A204.1 (cell line): ENCODE results near the gene MTHFD2L.

Experiments used
- FAIRE-seq: peaks from 2 replicates; lab custom pipeline; 2012; peaks lifted over from hg19 to GRCh38; lab: Jason Lieb, UNC

Gene MTHFD2L

DNA sequence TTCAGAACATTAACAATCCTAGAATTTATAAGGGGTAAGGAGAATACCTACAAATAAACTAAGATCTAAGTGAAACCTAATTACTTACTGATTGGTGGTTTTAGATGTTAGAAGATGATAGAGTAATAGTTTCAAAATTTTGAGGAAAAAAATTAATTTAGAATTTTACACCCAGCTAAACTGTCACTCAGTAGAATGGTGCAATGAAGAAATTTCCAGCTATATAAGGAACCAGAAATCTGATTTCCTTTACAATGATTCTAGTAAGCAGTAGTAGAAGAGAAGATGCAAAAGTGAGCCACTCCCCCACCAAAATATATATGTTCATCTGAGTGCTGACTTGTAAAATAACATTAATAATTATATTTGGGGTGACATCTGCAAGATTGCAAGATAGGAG lies 95.0 kb downstream of the MTHFD2L start:
- FAIRE-seq = no peak

DNA sequence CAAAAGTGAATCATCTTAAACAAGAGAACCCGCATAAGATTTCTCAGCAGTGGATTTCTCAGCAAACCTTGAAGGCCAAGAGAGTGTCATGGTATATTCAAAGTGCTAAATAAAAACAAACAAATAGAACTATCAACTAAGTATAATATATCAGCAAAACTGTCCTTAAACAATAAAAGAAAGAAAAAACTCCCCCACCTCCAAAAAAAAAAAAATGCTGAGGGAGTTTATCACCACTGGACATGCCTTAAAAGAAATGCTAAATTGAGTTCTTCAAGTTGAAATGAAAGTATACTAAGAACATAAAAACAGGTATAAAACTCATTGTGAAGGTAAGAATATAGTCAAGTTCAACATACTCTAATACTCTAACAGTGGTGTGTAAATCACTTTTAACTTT lies 96.5 kb downstream of the MTHFD2L start:
- FAIRE-seq = no peak

DNA sequence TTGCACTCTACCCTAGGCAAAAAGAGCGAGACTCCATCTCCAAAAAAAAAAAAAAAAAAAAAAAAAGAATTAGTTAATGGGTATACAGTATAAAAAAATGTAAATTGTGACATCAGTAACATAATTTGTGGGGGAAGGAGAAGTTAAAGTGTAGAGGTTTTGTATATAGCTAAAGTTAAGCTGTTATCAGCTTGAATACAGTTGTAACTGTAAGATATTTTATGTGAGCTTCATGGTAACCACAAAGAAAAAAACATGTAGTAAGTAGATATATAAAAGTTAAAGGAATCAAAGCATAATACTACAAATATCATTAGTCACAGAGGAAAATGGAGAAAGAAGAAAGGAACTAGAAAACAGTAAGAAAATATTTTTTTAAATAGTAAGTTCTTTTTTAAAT lies 97.2 kb downstream of the MTHFD2L start:
- FAIRE-seq = no peak

DNA sequence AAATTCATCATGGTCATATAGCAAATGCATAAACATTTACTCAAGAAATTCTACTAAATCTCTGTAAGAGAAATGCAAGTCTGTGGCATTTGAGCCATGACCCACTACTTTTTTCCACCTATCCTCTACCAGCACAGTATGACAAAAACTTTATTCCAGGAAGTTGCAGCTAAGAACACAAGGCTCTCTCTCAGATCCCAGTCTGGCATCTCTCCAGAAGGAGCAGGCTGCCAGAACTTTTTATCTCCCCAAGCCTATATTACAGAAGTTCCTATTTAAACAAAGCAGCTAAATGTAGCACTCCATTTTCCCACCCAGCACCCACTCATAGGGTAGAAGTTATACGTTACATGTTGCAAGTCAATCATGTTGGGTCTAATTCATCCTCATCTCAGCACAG lies 101.0 kb downstream of the MTHFD2L start:
- no peak for FAIRE-seq

DNA sequence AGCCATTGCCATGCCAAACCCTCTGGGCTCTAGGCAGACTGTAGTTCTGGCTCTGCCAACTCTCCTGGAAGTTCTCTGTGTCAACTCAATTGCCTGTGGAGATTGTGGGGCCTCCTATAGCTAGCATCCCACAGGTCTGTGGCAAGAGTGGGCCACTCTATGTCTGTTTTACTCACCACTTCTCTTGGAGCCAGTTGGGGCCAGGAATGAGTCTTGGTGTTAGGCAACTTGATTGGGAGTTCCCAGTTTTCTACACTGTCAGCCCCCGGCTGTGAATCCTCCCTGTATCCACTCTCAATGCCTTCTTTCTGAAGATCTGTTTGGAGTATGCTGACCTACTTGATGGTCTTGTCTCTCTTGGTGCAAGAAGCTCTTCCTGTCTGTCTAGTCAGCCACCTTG lies 102.1 kb downstream of the MTHFD2L start:
- no peak for FAIRE-seq

DNA sequence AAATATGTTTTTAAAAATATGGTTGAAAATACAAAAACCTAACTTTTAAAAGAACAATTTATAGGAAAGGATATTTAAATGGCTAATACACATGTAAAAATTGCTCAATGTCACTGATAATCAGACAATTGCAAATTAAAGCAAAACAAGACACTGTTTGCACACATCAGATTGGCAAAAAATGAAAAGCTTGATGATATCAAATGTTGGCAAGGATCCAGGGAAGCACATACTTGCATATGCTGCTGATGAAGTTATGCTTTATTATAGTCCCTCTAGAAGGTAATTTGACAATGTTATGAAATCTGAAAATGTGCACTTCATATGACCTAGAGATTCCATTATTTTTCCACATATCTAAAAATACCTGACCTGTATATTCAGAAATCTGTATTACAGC lies 104.6 kb downstream of the MTHFD2L start:
- no peak for FAIRE-seq

DNA sequence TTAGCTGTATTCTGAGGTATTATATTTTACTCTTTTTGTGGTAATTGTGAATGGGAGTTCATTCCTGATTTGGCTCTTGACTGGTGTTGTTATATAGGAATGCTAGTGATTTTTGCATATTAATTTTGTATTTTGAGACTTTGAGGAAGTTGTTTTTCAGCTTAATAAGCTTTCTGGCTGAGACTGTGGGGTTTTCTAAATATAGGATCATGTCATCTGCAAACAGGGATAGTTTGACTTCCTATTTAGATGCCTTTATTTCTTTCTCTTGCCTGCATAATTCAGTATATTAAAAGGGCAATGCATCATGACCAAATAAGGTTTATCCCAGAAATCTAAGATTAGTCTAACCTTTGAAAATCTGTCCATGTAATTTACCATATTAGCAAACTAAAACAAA lies 105.6 kb downstream of the MTHFD2L start:
- no peak for FAIRE-seq

DNA sequence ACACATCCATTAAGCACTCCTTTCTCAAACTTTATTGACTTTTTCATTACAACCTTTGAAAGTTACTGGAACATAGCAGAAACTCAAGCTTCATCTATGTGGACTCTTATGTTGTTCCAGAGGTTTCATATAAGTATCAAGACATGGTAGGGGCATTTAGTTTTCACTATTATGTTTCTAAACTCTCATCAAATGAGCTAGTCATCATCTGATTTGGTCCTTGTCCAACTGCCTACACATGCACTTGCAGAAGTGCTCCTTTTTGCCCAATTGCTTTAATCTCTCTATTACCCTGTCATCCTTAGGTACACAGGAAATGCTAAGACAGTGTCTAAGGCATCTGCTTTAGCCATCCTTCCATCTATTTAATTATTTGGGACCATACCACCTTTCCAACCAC lies 108.2 kb downstream of the MTHFD2L start:
- no peak for FAIRE-seq

DNA sequence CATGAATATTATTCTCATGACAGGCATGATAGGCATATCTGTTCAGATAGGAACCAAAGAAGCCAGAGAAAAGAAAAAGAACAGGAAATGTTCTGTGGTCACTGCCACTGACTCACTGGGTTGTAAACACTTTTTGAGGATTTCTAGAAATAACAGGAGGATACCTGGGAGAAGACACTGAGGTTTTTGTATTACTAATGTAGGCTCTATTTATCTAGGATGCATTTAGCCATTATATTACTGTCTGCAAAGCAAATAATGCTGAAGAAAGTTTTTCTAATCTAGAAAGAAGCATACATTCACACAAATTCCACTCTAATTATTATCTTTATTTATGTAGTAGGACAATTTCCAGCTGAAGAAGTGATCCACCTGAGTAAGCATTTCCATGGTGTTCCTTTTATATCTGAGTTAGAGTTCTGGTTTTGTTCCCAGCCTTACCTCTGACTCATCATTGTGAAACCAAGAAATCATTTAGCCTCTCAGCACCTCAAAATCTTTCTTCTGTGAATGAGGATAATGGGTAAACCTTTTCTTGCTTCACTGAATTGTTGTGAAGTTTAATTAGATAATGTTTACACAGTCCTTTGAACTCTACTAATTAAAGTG lies 110.2 kb downstream of the MTHFD2L start:
- FAIRE-seq = no peak

DNA sequence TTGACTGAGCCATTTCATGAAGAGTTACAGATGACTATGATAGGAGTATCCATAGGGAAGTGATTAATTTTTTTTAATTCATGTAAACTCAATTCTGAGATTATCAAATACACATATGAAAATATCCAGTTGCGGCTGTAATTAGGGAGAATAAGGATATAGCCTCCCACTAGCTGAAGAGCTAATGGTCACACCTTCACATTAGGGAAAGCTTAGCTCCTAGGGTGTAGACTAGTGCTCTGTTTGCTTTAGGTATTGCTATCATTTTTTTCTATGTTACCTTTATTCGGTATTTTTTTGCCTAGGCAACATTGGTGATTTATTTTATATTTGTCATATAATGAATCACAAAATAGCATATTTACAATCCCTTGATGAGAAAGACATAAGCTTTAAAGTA lies 110.7 kb downstream of the MTHFD2L start:
- no peak for FAIRE-seq

DNA sequence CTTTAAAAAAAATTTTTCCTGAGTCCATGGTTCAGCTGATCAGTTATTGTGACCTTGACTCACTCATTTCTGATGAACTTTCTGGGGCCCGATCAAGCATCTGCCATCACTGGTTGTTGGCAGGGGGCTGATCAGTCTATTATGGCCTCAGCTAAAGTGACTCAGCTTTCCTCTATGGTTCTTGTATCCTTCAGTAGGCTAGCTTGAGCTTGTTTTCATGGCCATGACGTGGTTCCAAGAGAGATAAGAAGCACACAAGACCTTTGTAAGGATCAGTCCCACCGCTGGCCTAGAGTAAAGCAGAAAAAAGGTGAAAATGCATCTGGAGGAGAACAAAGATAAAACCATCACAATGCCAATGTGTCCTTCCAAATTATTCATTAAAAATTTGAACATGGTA lies 120.6 kb downstream of the MTHFD2L start:
- no peak for FAIRE-seq

DNA sequence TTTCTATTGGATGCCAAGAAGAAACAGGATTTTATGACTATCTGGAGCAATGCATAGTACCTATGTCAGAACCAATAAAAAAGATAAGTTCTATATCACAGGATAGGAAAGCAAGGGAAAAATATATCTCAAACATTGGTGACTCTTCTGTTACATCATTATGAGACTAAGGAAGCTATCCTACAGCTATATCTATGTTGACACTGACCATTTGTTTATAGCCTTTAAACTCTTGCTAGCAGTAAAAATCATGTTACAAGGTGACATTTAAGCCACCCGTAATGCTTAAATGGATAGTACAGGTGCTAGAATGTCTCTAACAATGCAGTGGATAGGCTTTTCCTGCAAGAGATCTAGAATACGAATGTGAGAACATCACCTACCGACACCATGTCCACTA lies 121.8 kb downstream of the MTHFD2L start:
- no peak for FAIRE-seq

DNA sequence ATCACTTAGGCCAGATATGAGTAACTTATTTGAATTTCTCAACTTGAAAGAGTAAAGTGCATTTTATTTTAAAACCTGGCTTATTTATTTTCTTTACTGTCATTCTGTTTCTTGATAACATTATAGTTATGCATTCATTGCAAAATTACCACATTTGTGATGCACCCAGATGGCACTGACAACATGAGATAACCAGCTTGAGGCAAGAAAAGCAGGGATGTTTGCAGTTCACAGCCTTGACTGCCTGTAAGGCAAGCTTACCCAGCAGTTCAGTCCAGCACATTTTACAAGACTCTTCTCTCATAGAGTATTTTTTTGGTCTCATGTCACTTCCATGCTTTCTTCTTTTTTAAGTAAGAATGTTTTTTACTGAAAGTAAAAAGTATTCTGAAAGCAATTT lies 125.0 kb downstream of the MTHFD2L start:
- no peak for FAIRE-seq

DNA sequence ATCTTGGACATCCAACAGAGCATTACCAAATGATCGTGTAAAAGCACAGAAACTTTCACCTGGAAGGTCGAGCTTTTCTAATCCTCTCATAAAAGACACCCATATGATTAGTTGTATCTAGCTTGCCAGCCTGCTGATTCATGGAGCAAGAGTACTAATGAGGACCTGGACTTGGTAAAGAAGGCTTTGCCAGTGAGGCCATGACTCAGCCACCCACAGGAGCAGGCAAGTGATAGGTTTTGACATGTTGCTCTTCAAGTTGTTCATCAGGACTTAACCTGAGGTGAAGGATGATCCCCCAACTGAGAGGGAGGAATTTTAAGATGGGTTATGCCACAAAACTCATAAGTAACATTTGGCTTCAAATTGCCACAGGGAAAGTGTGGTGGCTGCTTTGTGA lies 125.7 kb downstream of the MTHFD2L start:
- FAIRE-seq = no peak

DNA sequence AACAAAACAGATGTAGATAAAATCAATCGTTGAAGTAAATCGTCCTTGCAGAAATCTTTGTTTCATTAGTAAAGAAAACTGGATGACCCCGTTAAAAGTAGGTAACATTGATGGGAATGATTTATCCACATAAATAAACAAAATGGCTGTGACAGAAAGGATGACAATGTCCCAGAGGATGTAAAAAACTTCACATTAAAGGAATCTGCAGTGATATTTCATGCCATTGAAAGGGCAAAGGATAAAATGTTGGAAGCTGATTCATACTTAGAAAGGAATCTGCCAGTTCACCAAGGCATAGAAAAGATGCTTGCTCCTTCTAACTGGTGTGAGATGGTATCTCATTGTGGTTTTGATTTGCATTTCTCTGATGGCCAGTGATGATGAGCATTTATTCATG lies 126.1 kb downstream of the MTHFD2L start:
- FAIRE-seq = no peak

DNA sequence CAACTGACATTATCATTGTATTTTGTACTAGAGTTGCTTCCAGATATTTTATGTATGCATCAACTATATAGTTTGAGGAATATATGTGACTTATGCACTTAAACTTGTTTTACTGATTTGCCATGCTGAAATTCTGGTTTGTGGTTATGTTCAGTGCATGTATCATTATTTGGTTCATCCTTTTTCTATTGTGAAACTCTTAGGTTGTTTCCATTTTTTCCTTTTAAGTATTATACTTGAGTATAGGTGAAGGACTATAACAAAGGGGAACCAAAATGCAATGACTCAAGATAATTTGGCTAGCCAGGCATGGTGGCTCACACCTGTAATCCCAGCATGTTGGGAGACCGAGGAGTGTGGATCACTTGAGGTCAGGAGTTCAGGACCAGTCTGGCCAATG lies 129.2 kb downstream of the MTHFD2L start:
- FAIRE-seq = no peak

DNA sequence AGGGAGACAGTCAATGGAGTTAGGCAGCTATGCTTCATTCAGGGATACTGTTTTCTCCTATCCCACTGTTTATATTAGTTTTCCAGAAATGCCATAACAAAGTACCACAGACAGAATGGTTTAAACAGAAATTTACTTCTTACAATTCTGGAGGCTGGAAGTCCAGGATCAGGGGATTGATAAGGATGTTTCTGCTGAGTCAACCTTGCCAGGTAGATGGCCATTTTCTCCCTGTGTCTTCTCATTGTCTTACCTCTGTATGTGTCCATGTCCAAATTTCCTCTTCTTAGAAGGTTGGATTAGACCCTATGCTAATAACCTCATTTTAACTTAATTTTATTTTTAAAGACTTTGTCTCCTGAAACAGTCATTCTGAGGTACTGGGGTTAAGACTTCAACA lies 129.9 kb downstream of the MTHFD2L start:
- no peak for FAIRE-seq

DNA sequence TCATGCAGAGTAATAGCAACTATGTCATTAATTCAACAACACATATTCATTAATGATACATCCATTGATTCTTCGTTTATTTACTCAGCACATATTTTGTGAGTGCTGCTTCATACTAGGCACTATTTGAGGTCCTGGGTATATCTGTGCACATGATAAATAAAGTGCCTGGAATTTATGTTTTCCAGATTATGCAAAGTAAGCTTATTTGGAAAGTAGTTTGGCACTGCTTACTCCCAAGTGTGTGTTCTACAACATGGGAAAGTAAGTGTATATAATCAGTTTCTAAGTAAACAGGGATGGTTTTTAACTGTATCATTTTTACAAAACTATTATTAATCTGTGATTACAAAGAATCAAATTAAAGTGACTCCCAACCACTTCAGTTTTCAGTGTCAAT lies 133.6 kb downstream of the MTHFD2L start:
- no peak for FAIRE-seq

DNA sequence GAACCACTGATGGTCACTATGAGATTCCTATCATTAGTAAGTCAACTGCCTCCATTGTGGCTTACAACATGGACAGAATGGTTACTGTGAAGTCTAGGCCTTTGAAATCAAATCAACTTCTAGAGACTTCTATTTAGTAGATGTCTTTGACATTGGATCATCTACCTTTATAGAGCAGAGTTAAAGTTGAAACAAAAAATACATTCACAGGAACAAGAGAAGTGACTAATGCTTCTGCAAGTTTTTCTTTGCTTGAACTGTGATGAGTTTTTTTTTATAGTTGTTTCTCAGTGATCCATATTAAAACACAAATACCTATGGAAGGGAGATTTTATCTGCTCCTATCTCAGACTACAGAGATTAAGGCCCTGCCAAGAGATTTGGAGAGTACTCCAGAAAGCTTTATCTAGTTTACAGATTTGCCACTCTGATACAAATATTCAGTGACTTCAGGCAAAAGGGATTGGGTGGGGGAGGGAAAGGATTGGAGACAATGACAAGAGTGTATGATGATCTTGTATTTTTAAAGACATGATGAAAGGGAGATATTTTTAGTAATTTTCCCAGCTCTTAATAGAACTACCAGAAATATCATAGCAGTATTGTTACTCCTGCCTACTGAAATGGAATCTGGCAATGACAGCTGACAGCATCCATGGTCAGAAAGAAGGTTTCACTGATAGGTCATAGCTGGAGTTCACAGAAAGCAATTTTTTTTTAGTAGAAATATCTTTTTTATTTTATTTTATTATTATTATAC lies 134.4 kb downstream of the MTHFD2L start:
- FAIRE-seq = no peak

DNA sequence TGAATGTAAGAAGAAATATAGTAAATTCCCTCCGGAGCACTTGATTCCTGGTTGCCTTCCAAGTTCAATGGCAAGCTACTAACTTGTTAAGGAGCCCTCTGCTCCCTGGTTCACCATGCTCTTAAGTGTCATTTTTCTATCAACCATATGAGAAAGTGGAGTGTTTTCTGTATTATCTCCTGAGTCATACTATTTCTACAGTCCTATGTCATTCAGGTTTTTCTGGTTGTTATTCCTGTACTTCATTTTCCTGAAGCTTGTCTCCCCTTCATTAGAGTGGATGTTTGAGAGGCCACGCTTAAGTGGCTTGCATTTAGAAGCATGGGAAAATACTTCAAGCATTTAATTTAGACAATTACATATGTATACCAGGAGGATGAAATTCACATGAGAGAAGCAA lies 135.6 kb downstream of the MTHFD2L start:
- no peak for FAIRE-seq

DNA sequence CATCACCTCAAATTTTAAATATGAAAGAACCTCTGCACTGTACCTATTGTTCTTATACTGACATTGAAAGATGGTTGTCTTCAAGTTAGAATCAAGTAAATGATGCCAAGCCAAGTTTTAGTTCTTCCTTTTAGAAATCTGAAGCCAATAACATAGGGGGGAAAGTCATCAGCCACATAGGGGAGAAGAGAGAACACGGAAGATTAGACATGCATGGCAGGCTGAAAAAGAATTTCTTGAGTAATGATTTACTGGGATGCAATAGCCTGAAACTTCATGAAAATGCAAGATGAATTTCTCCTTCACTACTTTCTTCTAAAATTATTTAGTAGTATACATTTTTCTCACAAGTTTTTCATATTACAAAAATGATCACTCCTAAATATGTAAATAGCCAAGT lies 136.8 kb downstream of the MTHFD2L start:
- no peak for FAIRE-seq

DNA sequence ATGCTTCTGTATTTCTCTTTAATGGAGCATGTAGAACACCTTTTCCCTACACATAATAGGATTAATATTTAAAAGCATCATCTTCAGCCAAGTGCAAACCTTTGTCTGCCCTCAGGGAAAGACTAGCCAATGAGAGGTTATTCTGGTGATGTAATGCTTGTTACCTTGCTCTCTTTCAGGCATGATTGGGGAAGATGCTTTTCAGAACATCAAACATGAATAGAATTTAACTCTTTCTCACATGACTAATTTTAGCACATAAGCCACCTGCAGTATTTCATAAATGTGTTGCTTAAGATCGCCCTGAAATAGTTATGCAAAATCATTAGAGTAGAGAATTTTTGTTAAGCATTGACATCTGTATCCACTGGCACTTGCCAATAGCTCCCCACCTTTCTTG lies 139.6 kb downstream of the MTHFD2L start:
- FAIRE-seq = no peak

DNA sequence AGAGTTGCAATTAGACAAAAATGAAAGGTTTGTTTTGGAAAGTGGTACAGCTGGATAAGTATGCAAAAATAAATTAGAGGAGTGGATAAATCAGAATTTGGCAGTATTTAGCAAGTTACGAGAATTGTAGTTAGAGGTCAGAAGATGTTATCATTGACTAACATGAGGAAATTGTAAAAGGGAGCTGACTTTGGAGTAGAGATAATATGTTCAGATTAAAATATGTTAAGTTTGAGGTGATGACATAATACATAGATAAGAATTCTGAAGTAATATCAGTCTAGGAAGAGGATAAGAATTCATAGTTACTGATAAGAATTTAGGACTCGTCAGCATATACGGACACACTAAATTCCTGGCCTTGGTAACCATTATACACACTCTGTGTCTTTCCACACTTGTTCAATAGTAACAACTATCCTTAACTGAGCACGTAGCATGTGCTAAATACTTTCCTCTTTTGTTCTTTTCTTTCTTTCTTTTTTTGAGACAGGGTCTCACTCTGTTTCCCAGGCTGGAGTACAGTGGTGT lies 146.2 kb downstream of the MTHFD2L start:
- FAIRE-seq = no peak

DNA sequence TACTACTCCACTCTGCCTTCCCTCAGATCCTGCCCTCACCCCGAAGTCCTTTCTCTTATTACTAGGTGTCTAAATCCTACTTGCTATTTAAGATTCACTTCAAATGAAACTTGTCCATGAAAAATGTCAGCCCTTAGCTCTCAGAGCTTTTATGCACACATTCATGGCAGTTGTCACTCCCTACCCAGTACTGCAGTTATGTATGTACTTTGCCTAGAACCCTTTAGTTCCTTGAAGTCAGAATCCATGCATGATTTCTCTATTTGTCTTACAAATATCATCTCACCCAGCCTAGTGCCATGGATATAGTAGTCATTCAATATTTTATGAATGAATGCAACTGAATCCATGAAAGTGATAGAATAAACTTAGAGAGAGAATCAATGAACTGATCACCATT lies 147.1 kb downstream of the MTHFD2L start:
- FAIRE-seq = no peak
